IPS-NIHi11 (cell line): ENCODE measurements around the gene MOCOS.

Source experiments
- DNase-seq: peaks from one replicate; pipeline ENCODE4 v3.0.0; 2012; ENCODE audit warnings: mixed read lengths, low spot score

MOCOS gene

DNA sequence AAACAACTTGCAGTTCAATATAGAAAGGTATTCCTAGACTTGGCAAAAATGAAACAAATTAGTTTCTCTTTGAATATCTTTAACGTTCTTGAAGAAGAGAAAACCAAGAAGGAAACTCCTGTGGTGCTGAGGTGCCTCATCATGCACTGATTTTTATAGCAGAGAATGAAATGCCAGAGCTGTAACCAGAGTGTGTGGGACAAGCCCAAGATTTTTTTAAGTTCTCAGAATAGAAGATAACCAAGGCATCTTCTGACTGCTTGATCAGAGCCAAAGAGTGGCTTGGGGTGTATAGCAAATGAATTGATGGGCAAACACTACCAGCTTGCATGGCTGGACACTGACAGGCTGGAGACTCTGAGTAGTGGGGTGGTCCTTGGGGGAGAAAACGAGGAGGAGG is 118.1 kb downstream of the MOCOS start:
- DNase-seq, result no peak

DNA sequence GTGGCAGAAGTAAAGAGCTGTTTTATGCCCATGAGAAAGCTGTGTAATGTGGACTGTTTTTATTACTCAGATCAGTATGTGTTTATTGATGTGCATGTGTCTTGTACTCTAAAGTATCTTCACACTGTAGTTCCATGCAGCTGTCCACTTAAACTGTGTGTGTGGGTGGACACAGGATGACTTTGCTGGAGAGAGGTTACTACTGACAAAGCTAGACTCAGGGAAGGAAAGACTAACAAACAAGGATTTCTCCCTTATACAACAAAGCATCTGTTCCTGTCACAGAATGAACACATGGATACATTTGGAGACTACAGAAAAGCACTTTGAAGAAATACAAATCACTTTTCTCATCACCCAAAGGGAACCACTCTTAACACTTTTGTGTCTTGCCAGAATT is 120.2 kb downstream of the MOCOS start:
- no peak for DNase-seq

DNA sequence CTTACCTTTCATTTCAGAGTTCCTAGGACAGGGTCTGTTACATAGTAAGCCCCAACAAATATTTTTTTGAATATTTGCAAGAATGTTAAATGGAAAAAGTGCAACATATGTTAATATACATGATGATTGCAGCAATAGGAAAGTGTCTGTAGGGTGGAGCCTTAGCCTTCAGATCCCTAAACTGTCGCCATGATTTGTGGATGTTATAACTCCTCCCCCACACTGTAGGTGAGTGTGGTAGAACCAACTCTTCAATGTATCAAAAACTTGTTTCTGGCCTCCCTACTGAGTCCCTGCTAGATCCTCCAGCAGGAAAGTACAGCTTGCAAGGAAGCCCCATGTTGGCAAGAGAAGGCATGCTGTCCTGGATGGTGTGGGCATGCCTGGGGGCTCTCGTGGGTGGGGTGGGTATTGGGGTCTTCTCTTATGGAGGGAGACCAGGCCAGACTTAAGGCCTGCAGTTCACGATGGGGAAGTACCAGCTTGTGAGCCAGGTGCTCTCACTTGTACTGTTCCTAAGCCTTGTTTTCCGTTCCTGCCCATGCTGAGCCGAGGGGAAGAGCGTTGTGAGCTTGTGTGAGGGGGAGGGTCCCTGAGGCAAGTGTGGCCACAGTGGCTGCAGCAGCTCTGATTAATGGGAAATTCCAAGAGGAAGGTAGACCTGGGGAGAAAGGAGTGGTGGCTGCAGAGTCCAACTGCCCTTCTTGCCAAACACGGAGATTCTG is 121.6 kb downstream of the MOCOS start:
- no peak for DNase-seq

DNA sequence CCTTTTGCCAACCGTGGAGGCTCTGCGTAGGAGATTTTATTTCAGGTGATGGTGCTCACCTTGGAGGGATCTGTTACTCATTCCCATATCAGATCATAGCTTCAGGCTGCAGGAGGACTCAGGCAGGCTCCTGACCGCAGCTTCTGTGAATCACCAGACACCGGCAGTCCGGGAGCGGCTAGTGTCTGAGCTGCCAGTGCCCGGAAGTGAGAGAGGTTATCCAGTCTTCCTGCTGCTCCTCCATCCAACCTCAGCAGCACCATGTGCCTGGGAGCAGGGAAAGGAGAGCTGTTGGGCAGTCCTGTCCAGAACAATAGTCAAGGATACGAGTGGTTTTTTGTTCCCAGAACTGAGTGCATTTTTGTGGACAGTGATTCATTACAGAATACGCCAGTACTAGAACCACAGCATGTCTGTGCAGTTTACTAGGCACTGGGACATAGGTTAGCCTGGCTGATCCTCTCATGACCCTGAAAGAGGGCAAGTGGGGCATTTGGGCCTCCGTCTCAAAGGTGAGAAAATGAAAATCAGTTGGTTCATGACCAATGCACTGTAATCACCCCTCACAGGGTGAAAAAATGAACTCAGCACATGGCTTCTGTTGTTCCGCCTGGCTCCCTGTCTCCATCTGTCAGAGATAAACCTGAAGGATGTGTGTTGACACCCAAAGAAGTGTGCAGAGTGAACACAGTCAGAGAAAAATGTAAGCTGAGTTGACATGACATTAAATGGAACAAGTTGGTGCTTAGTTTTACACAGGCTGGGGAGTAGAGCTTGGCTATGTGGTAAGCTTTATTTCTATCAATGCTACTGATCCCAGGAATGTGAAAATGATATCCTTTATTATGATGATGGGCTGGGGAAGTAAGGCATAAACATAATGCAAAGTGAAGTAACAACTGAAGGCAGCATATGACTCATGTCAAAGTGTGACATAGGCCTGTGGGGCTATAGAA is 122.4 kb downstream of the MOCOS start:
- DNase-seq, result no peak

DNA sequence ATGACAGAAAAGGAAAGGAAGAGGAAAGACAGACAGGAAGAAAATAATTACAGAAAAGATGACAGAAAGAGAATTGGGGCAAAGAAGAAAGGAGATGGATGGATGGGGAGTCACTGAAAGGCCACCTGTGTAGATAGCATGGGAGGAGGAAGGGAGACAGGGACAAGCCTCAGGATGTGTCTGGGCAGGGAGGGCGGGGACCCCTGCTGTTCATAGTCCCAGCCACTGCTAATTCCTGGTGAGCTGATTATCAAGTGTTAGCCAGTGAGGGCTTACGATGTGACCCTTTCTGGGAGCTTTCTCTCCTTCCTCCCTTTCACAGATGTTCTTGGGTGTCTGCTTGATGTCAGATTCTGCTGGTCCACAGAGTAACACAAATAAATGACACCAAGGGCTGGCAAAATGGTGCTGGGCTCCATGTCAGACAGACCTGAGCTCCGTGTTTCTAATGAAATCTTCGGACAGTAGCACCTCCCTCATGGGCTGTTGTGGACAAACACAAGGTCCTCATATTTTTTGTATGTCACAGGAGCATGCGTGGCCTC is 123.8 kb downstream of the MOCOS start:
- no peak for DNase-seq

DNA sequence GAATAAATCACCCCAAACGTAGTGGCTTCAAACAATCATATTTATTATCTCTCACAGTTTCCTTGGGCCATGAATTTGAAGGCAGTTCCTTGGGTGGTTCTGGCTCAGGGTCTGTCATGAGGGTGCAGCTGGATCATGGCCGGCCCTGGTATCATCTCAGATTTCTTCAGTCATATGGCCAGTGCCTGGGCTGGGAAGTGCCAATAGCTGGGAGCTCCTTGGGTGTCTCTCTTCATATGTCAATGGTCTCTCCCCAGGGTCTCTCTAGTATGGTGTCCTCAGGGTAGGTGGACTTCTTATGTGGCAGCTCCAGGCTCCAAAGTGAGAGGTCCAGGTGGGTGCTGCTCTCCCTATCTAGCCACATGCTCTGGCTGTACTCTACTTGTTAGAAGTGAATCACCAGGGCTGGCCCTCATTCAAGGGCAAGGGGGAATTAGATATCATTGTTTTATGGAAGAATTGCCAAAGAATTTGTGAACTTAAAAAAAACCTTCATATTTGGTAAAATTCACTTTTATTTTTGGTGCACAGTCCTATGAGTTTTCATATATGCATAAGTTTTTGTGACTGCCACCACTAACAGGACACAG is 125.6 kb downstream of the MOCOS start:
- no peak for DNase-seq

DNA sequence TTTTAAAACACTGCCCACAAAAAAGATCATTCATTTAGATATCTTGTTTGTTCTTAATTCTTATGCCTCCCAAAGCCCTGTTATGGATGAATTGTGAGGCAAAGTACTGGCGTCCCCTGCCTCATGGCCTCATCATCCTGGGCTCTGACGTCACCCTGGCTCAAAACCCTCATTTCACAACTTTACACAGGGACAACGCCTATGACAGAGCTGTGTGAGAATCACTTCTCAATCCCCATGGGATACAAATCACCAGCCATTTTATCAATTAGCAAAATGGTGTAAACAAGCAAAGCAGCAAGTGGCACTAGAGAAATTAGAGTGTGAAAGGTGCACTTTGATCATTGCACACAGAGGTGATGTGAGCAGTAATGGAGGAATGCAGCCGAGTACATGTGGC is 126.8 kb downstream of the MOCOS start:
- DNase-seq, result no peak

DNA sequence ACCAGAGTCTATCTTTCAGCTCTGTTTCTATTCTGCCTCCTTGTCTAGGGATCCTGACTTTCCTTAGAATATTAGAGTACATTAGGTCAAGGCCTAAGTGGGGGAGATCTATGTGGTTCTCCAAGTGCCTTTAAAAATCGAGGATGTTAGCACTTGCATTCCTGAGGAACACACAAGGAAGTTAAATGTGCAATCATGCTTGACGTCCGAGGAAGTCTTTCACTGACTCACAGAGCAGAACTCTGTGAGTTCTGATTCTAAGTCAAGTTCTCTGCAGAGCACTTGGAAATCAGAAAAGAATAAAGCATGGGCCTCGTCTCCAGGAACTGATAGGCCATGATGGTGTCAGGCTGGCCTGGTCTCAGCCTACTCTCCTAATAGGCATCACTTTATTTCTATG is 127.5 kb downstream of the MOCOS start:
- DNase-seq, result no peak

DNA sequence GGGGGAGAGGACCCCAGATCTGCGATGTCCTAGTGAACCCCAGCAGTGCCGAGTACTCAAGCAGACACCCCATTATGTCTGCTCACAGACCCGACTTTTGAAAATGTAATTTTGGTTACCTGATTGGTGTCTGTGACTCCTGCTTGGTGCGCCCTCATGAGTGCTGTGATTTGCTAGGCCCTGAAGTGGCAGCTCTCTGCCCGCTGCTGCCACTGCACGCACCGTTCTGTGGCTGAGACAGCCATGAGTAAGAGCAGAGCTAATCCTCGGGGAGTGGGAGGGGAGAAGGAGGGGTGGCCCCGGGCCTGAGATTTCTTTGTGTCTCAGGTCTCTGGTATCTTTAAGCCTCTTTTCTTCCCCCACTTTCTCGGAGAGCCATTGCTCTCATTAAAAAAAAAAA is 128.4 kb downstream of the MOCOS start:
- no peak for DNase-seq

DNA sequence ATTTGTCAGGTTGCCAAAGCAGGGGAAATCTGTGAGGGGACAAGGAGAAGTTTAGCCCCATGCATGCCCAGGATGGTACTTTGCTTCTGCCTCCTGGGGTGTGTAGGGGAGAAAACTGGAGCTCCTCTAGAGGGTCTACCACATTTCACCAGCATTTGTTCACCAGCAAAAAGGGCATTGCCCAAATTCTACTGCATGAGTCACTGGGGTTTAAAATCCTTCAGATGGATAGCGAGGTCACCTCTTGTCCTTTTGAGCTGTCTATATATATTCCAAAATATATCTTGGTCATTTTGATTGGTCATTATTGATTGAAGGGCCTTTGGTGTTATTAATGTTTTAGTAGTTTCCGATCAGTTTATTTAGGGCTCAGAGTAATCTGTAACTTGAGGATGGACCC is 128.9 kb downstream of the MOCOS start:
- no peak for DNase-seq
